H9 (cell line): ENCODE measurements around the gene CD53. TPM values are rescaled to one million over a fixed set of nuclear protein-coding genes. Genes with fewer than 3 reads are reported as not detected.

Experiments
- DNase-seq: peaks from one replicate; pipeline ENCODE4 v3.0.0-alpha.2; 2017
- H2AFZ ChIP-seq: one replicate; pipeline ENCODE4 v1.6.1; 2013; ENCODE audit warnings: mild to moderate bottlenecking, low read length, control low read depth, moderate library complexity
- H2AK5ac ChIP-seq: 2 replicates; pipeline ENCODE4 v1.6.1; 2013; ENCODE audit warnings: low read length, control low read depth, mixed read lengths; ENCODE audit not compliant: insufficient read length
- H2BK120ac ChIP-seq: one replicate; pipeline ENCODE4 v1.6.1; 2013; ENCODE audit warnings: low read depth, mild to moderate bottlenecking, low read length, control low read depth, inconsistent platforms; ENCODE audit not compliant: poor library complexity, severe bottlenecking
- H2BK12ac ChIP-seq: 2 replicates; pipeline ENCODE4 v1.6.1; 2013; ENCODE audit warnings: low read length, control low read depth, mixed read lengths, low read depth; ENCODE audit not compliant: insufficient read length
- H2BK15ac ChIP-seq: 2 replicates; pipeline ENCODE4 v1.6.1; 2013; ENCODE audit warnings: low read depth, low read length, control low read depth
- H2BK20ac ChIP-seq: one replicate; pipeline ENCODE4 v1.6.1; 2013; ENCODE audit warnings: low read depth, mild to moderate bottlenecking, low read length, control low read depth, inconsistent platforms; ENCODE audit not compliant: poor library complexity, severe bottlenecking
- H2BK5ac ChIP-seq: 2 replicates; pipeline ENCODE4 v1.6.1; 2013; ENCODE audit warnings: low read length, control low read depth, mixed read lengths; ENCODE audit not compliant: insufficient read length
- H3K14ac ChIP-seq: 2 replicates; pipeline ENCODE4 v1.6.1; 2013; ENCODE audit warnings: low read length, control low read depth; ENCODE audit not compliant: insufficient read depth
- H3K18ac ChIP-seq: 2 replicates; pipeline ENCODE4 v1.6.1; 2013; ENCODE audit warnings: low read depth, mild to moderate bottlenecking, mixed read lengths, low read length, control low read depth; ENCODE audit not compliant: insufficient read length
- H3K23ac ChIP-seq: 2 replicates; pipeline ENCODE4 v1.6.1; 2013; ENCODE audit warnings: low read length, control low read depth, mixed read lengths, low read depth; ENCODE audit not compliant: insufficient read length
- H3K23me2 ChIP-seq: 2 replicates; pipeline ENCODE4 v1.6.1; 2013; ENCODE audit warnings: low read depth, mild to moderate bottlenecking, mixed read lengths, low read length, control low read depth; ENCODE audit not compliant: insufficient read length, poor library complexity, severe bottlenecking
- H3K27ac ChIP-seq: 2 replicates; pipeline ENCODE4 v1.5.1; 2013; ENCODE audit warnings: low read length, control low read depth, mixed read lengths, low read depth; ENCODE audit not compliant: insufficient read length
- H3K27me3 ChIP-seq: 2 replicates; pipeline ENCODE4 v1.6.1; 2013; ENCODE audit warnings: low read length, control low read depth, inconsistent platforms; ENCODE audit not compliant: insufficient read depth
- H3K4ac ChIP-seq: 2 replicates; pipeline ENCODE4 v1.6.1; 2013; ENCODE audit warnings: low read depth, mild to moderate bottlenecking, control low read depth, inconsistent platforms, low read length, moderate library complexity
- H3K4me1 ChIP-seq: 2 replicates; pipeline ENCODE4 v1.6.1; 2013; ENCODE audit warnings: low read length, control low read depth, inconsistent platforms; ENCODE audit not compliant: insufficient read depth
- H3K4me2 ChIP-seq: 2 replicates; pipeline ENCODE4 v1.6.1; 2013; ENCODE audit warnings: low read length, control low read depth, mixed read lengths; ENCODE audit not compliant: insufficient read length, insufficient read depth
- H3K56ac ChIP-seq: 2 replicates; pipeline ENCODE4 v1.6.1; 2013; ENCODE audit warnings: low read depth, mild to moderate bottlenecking, mixed read lengths, low read length, control low read depth; ENCODE audit not compliant: insufficient read length
- H3K79me1 ChIP-seq: 2 replicates; pipeline ENCODE4 v1.6.1; 2013; ENCODE audit warnings: low read depth, mild to moderate bottlenecking, moderate library complexity, low read length, control low read depth, inconsistent platforms; ENCODE audit not compliant: insufficient read depth, poor library complexity, severe bottlenecking
- H3K79me2 ChIP-seq: 2 replicates; pipeline ENCODE4 v1.6.1; 2013; ENCODE audit warnings: low read length, control low read depth, inconsistent platforms; ENCODE audit not compliant: insufficient read depth
- H3K9ac ChIP-seq: 2 replicates; pipeline ENCODE4 v1.6.1; 2013; ENCODE audit warnings: low read length, control low read depth, mixed read lengths; ENCODE audit not compliant: insufficient read length; ENCODE audit errors: extremely low read depth
- H3K9me3 ChIP-seq: one replicate; pipeline ENCODE4 v1.6.1; 2013; ENCODE audit warnings: low read depth, low read length, inconsistent platforms; ENCODE audit not compliant: control insufficient read depth
- H3T11ph ChIP-seq: one replicate; pipeline ENCODE4 v1.6.1; 2013; ENCODE audit warnings: mild to moderate bottlenecking, low read length, control low read depth, inconsistent platforms
- H4K20me1 ChIP-seq: one replicate; pipeline ENCODE4 v1.6.1; 2013; ENCODE audit not compliant: control insufficient read depth, insufficient read length, insufficient read depth
- H4K5ac ChIP-seq: 2 replicates; pipeline ENCODE4 v1.6.1; 2013; ENCODE audit warnings: low read depth, mild to moderate bottlenecking, mixed read lengths, low read length, control low read depth; ENCODE audit not compliant: insufficient read length
- H4K8ac ChIP-seq: replicated peaks from 2 replicates; pipeline ENCODE4 v1.6.1; 2013; ENCODE audit warnings: low read length, control low read depth, mixed read lengths, low read depth; ENCODE audit not compliant: insufficient read length
- H4K91ac ChIP-seq: 2 replicates; pipeline ENCODE4 v1.6.1; 2013; ENCODE audit warnings: low read depth, mild to moderate bottlenecking, moderate library complexity, mixed read lengths, low read length, control low read depth; ENCODE audit not compliant: insufficient read length
- H3K27ac Mint-ChIP-seq, 3 experiments: 2 replicates in 2 of 3; 3 replicates in 1 of 3; pipeline ENCODE4 v1.8.0; 2020 to 2021; ENCODE audit warnings: mixed read lengths in 3 of 3, mild to moderate bottlenecking in 1 of 3, moderate library complexity in 1 of 3
- H3K27me3 Mint-ChIP-seq: 2 replicates; pipeline ENCODE4 v1.8.0; 2021; ENCODE audit warnings: low read depth, mild to moderate bottlenecking, moderate library complexity, mixed read lengths
- H3K36me3 Mint-ChIP-seq, 3 experiments: 2 replicates in 2 of 3; 3 replicates in 1 of 3; pipeline ENCODE4 v1.8.0; 2020 to 2021; ENCODE audit warnings: low read depth in 3 of 3, mixed read lengths in 3 of 3; ENCODE audit not compliant: insufficient read depth in 1 of 3
- H3K4me1 Mint-ChIP-seq, 2 experiments: 2 replicates each; pipeline ENCODE4 v1.8.0; 2020; ENCODE audit warnings: mixed read lengths in 2 of 2
- H3K4me3 Mint-ChIP-seq, 2 experiments: 2 replicates in 1 of 2; 3 replicates in 1 of 2; pipeline ENCODE4 v1.8.0; 2020 to 2021; ENCODE audit warnings: mild to moderate bottlenecking in 2 of 2, mixed read lengths in 2 of 2, moderate library complexity in 1 of 2
- H3K9me3 Mint-ChIP-seq, 2 experiments: 2 replicates in 1 of 2; 3 replicates in 1 of 2; pipeline ENCODE4 v1.8.0; 2020; ENCODE audit warnings: mild to moderate bottlenecking in 2 of 2, mixed read lengths in 2 of 2, moderate library complexity in 1 of 2
- WGBS: extraction: QIAGEN DNeasy Blood & Tissue Kit; methylation state at CpG from one replicate; pipeline ENCODE4 v1.1.7; 2013; ENCODE audit warnings: missing lambda C conversion rate, low lambda C conversion rate, mixed read lengths; ENCODE audit not compliant: insufficient read length; ENCODE audit errors: extremely low coverage; 5-methylcytosine and 5-hydroxymethylcytosine counted together
- total RNA-seq: library from RNA; stranded (reverse); gene quantifications from 2 replicates; pipeline ENCODE4 v1.2.1, GENCODE V29; 2021
- TF ChIP-seq, protein P1 (sequence below): fragments of 200-600 bp; sonication (generic); conservative IDR thresholded peaks from 3 replicates; pipeline ENCODE4 v1.8.0; 2021; ENCODE audit warnings: antibody characterized with exemption, mild to moderate bottlenecking

Gene CD53
- total RNA-seq, 1 experiment from 2014 or later: 0.15 TPM

DNA sequence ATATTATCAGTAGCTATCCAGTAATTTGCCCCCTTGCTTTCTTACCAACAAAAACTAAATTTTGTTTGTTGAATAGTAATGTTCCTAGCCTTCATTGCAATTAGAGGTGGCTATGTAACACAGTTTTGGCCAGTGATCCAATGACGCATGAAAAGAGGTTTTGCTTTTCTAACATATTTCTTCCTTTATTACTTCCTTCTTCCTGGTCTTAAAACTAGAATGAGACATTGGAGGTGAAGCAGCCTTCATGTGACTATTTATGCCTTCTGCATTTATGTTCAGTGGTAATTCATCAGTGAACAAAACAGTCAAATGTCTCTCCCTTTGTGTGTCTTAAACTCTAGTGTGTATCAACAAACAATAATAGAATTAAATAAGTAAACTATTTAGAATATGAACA is 55.2 kb downstream of the CD53 start:
- H4K91ac ChIP-seq: no peak overlapping the region
- no peak overlapping the region for H2AK5ac ChIP-seq
- Mint-ChIP-seq H3K27ac (no peak overlapping the region), H3K36me3 (peaks cover 2 to 3% (median 3%) of the 10 kb centered on the region in 3 experiments; a peak in 3 of 7 replicates), H3K4me3 (no peak overlapping the region), H3K4me1 (peaks cover 2 to 7% of the 10 kb centered on the region in 2 experiments; a peak in 1 of 4 replicates), H3K9me3 (peaks cover 28 to 54% of the 10 kb centered on the region in 2 experiments), H3K27me3 (peaks cover 1% of the 10 kb centered on the region; the same call in 1 of the 2 replicates)
- no peak overlapping the region for H4K8ac ChIP-seq
- H3K14ac ChIP-seq: no peak overlapping the region
- no peak overlapping the region for H3K4ac ChIP-seq
- H3K79me1 ChIP-seq: no peaks in the 10 kb centered on the region
- no peak overlapping the region for H2BK15ac ChIP-seq
- H3K79me2 ChIP-seq: no peaks in the 10 kb centered on the region
- no peak overlapping the region for H3K9ac ChIP-seq
- no peak overlapping the region for H2BK20ac ChIP-seq
- H2BK12ac ChIP-seq: no peak overlapping the region
- no peaks in the 10 kb centered on the region for H4K20me1 ChIP-seq
- TF ChIP-seq, protein P1, sequence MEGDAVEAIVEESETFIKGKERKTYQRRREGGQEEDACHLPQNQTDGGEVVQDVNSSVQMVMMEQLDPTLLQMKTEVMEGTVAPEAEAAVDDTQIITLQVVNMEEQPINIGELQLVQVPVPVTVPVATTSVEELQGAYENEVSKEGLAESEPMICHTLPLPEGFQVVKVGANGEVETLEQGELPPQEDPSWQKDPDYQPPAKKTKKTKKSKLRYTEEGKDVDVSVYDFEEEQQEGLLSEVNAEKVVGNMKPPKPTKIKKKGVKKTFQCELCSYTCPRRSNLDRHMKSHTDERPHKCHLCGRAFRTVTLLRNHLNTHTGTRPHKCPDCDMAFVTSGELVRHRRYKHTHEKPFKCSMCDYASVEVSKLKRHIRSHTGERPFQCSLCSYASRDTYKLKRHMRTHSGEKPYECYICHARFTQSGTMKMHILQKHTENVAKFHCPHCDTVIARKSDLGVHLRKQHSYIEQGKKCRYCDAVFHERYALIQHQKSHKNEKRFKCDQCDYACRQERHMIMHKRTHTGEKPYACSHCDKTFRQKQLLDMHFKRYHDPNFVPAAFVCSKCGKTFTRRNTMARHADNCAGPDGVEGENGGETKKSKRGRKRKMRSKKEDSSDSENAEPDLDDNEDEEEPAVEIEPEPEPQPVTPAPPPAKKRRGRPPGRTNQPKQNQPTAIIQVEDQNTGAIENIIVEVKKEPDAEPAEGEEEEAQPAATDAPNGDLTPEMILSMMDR: no peak
- H2BK120ac ChIP-seq: no peak overlapping the region
- DNase-seq: no peak
- no peak overlapping the region for H2AFZ ChIP-seq
- no peak overlapping the region for H3K23ac ChIP-seq
- H3K4me2 ChIP-seq: no peak overlapping the region
- no peaks in the 10 kb centered on the region for H3K23me2 ChIP-seq
- no peak overlapping the region for H3K56ac ChIP-seq
- no peak overlapping the region for H2BK5ac ChIP-seq
- WGBS: no CpG with 5 or more reads among the region's 1 CpG
- no peaks in the 10 kb centered on the region for H3K9me3 ChIP-seq
- H3K4me1 ChIP-seq: no peaks in the 10 kb centered on the region
- no peak overlapping the region for H3T11ph ChIP-seq
- H4K5ac ChIP-seq: no peak overlapping the region
- no peaks in the 10 kb centered on the region for H3K27me3 ChIP-seq
- H3K18ac ChIP-seq: no peak overlapping the region
- no peak overlapping the region for H3K27ac ChIP-seq
